Measurements from ENCODE around the gene MRPL14.

The MRPL14 gene

GRCh38 chr6:44084231-44085014, 42.8 kb downstream of the MRPL14 start:
- DNase-seq (ENCODE audit: insufficient read length, low spot score) = no peak
- FAIRE-seq = no peak

- FAIRE-seq (no peak), DNase-seq (ENCODE audit: insufficient read length, low spot score) (no peak)
Measured at GRCh38 chr6:44082872-44083321, 44.4 kb downstream of the MRPL14 start.

- DNase-seq (ENCODE audit: insufficient read length, low spot score) (no peak), FAIRE-seq (no peak)
Measured at GRCh38 chr6:44081753-44082152, 45.5 kb downstream of the MRPL14 start.

GRCh38 chr6:44080561-44081521, 46.4 kb downstream of the MRPL14 start:
- DNase-seq (ENCODE audit: insufficient read length, low spot score) (no peak), FAIRE-seq (no peak)

- FAIRE-seq (no peak), DNase-seq (ENCODE audit: insufficient read length, low spot score) (no peak)
Measured at GRCh38 chr6:44079672-44080071, 47.6 kb downstream of the MRPL14 start.

GRCh38 chr6:44078827-44079671, 48.2 kb downstream of the MRPL14 start:
- FAIRE-seq = peak; percentile 78
- DNase-seq (ENCODE audit: insufficient read length, low spot score) = peak; percentile 80

- no peak for DNase-seq (ENCODE audit: insufficient read length, low spot score)
- FAIRE-seq = no peak
Measured at GRCh38 chr6:44078219-44078826, 48.9 kb downstream of the MRPL14 start.

GRCh38 chr6:44077214-44077946, 49.9 kb downstream of the MRPL14 start:
- no peak for DNase-seq (ENCODE audit: insufficient read length, low spot score)
- FAIRE-seq = no peak

- FAIRE-seq (no peak), DNase-seq (ENCODE audit: insufficient read length, low spot score) (no peak)
Measured at GRCh38 chr6:44076356-44077213, 50.7 kb downstream of the MRPL14 start.

- no peak for DNase-seq (ENCODE audit: insufficient read length, low spot score)
- FAIRE-seq = no peak
Measured at GRCh38 chr6:44075647-44076355, 51.5 kb downstream of the MRPL14 start.

- FAIRE-seq = no peak
- DNase-seq (ENCODE audit: insufficient read length, low spot score) = no peak
Measured at GRCh38 chr6:44074813-44075646, 52.2 kb downstream of the MRPL14 start.

GRCh38 chr6:44074439-44074812, 52.8 kb downstream of the MRPL14 start:
- FAIRE-seq (no peak), DNase-seq (ENCODE audit: insufficient read length, low spot score) (peak; percentile 86)

- FAIRE-seq = no peak
- no peak for DNase-seq (ENCODE audit: insufficient read length, low spot score)
Measured at GRCh38 chr6:44073612-44074438, 53.4 kb downstream of the MRPL14 start.

GRCh38 chr6:44072959-44073611, 54.2 kb downstream of the MRPL14 start:
- peak; percentile 85 for FAIRE-seq
- DNase-seq (ENCODE audit: insufficient read length, low spot score) = peak; percentile 74

- FAIRE-seq (no peak), DNase-seq (ENCODE audit: insufficient read length, low spot score) (no peak)
Measured at GRCh38 chr6:44072452-44072958, 54.7 kb downstream of the MRPL14 start.
